HG03571 (cell line): Measurements from ENCODE around the gene SLC6A6.
"Not testable (repeated sequence)": the region's sequence is repeated elsewhere in the genome, so short reads cannot be mapped to it uniquely, and the experiment has no call there.

ENCODE experiments used
- ATAC-seq: cut with Tn5 transposase; IDR thresholded peaks from one replicate; pipeline ENCODE4 v1.9.1; 2021; ENCODE audit not compliant: unreplicated experiment

SLC6A6 gene

GRCh38 chr3:14503706-14504065 is 101.3 kb downstream of the SLC6A6 start:
- ATAC-seq: no peak

GRCh38 chr3:14505001-14505802 is 102.8 kb downstream of the SLC6A6 start:
- no peak for ATAC-seq

GRCh38 chr3:14505803-14506500 is 103.5 kb downstream of the SLC6A6 start:
- ATAC-seq: no peak

GRCh38 chr3:14506626-14507304 is 104.4 kb downstream of the SLC6A6 start:
- no peak for ATAC-seq

- no peak for ATAC-seq
These were observed 104.9 kb downstream of the SLC6A6 start for GRCh38 chr3:14507305-14507741.

DNA sequence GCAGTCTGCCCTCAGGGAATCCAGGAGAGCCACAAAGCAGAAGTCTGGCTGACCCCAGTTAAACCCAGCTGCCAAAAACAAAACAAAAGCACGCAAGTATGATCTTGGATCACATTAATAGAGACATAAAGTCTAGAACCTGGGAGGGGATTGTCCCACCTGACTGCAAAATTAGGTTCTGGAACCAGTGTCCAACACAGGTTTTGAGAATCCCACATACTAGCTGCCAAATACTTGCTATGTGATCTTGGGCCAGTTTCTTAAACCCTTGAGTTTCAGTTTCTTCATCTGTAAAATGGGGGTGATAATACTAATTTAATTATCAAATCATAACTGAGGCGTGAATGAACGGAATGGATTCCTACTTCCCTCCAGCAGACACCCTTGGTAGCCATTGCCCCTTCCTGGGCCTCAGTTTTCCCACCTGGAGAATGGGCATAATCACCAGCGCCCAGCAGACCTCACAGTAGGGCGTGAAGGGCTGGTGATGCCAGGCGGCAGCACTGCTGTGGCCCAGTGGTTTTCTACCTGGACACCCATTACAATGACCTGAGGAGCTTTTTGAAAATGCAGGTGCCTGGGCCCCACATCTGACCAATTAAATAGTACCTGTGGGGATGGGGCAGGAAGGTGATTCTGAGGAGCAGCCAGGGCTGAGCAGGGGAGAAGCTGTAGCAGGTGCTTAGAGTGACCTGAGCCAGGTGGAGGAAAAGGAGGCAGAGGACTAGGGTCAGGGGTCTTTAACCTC is 105.5 kb downstream of the SLC6A6 start:
- no peak for ATAC-seq

DNA sequence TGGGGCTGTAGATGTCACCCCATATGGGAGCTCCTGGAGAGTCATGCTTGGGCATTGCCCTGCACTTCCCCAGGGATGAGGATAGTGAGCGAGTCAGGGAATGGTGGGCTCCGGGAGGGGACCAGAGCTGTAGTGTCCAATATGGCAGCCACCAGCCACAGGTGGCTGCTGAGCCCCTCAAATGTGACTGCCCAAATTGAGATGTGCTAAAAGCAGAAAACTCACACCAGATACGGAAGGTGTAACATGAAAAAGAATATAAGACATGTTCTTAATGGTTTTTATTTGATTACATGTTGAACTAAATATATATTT is 106.1 kb downstream of the SLC6A6 start:
- ATAC-seq: no peak

DNA sequence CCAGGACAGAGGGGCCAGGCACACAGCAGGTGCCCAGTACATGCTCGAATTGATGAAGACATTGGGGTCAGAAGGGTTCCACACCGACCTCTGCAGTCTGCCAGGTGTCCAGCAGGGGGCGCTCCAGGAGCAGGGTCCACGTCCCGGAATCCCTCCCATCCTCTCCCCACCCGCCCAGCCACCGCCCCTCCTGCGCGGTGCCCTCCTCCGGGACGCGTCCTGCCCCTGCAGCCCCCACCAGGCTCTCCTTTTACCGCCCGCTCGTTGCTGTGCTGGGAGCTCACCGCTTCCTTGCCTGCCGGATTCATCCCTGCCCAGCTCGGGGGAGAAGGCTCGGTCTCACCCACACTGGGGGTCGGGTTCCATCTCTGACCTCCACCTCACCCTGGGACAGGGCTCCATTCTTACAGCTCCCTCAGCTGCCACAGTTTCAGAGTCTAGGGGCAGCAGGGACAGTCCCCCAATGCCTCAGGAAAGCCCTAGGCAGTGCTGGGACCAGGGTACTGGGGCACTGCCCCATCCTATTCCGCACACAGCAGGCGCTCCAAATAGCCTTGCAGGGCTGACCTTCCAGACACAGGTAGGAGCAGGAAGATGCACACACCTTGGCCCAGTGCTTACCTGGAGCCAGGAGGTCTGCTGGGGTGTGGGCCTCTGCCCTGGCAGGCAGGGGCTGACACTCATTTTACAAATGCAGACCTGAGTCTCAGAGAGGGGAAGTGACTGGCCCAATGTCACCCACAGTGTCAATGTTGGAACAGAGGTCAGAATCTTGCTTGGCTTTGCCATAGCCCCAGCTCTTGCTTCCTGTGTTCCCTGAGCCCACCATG is 106.8 kb downstream of the SLC6A6 start:
- no peak for ATAC-seq

DNA sequence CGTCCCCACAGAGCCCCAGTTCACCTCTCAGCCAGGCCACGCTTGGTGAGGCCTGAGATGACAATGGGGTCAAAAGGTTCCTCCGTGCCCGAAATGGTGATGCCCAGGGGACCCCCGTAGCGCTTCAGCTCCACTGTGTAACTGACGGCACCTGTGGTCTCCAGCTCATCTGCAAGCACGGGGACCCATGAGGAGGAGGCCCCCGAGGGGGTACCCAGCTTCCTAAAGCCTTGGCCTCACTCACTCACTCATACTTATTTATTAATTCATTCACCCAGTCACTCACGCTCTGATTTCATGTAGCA is 107.3 kb downstream of the SLC6A6 start:
- no peak for ATAC-seq

DNA sequence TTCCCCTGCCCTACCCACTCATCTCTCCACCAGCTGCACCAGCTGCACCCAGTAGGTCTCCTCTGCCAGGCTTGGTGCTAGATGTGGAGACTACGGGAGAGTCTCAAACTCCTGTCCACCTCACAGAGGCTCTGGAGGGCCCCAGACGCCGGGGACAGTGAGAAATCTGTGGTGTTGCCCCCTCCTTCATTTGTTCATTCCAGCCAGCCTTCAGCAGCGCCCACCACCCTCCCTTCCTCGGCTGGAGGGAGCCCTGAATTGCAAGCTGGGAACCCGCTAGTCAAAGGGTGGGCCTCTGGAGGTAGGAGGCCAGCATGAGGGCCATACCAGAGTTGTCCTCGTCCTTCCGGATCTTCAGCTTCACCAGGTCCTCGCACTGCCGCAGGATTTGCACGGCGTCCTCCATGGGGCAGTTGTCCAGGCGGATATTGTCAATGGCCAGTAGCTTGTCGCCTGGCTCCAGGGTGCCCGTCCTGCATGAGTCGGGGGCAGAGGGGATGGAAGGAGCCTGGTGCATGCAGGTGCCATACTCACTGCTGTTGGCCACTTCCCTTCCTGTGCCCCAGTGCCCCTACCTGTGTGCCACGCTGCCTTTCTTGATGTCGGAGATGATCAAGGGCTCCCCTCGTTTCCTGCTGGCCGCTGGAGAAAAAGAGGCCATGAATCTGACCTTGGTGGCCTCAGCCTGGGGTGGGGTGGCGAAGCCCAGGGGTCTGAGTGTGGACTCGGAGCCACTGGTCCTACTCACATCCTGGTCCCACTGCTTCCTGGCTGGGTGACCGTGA is 108.6 kb downstream of the SLC6A6 start:
- ATAC-seq: no peak

GRCh38 chr3:14511623-14512280 is 109.3 kb downstream of the SLC6A6 start:
- ATAC-seq: no peak

GRCh38 chr3:14512281-14512941 is 110.0 kb downstream of the SLC6A6 start:
- no peak for ATAC-seq

DNA sequence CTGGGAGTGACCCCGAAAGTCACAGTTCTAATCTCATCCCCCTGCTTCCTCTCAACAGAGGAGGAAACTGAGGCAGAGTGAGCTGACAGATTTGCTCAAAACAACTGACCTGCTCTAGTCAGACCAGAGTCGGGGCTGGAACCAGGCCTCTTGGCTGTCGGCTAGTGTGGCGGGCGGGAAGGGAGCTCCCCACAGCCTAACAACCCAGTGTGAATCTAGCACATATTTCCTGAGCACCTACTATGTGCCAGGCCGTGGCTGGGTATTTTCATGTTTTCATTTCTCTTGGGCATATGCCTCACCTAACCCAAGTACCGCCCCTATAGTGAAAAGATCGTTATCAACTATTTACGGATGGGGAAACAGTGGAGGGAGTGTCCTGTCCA is 110.5 kb downstream of the SLC6A6 start:
- no peak for ATAC-seq

DNA sequence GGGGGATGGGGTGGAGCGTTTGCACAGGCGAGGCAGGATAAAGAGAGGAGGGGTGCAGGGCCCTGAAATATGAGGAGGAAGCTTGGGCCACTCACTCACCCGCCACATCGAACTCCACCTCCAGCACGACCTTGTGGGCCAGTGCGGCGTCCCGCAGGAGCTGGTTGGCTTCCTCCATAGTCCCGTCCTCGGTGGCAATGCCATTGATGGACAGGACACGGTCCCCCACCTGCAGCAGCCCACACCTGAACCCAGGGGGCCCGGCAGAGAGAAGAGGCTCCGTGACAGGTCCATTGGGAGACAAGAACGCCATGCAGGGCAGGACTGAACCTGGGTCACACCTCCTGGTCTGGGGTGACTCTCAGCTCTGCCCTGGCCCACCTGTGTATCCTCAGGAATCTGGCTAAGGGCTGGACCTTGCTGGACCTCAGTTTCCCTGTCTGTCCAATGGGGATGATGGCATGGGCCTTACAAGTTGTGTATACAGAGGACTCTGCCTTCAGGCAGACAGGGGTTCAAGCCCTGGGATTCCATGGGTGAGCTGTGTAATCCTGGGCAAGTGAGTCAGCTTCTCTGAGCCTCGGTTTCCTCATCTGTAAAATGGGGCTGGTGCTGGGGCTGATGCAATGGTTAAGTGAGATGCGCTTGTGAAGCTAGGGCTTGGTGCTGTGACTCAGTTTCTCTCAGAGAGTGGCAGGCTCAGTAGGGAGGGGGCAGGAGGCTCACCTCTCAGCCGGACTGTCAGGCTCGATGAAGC is 111.3 kb downstream of the SLC6A6 start:
- no peak for ATAC-seq

- ATAC-seq: no peak
These were observed 111.9 kb downstream of the SLC6A6 start for GRCh38 chr3:14514323-14514720.

GRCh38 chr3:14515526-14515925 is 113.1 kb downstream of the SLC6A6 start:
- not testable (repeated sequence) for ATAC-seq

GRCh38 chr3:14516738-14517345 is 114.4 kb downstream of the SLC6A6 start:
- no peak for ATAC-seq
